Transverse colon (tissue), 4 donors: ENCODE results near the gene KCTD5. TPM values are rescaled to one million over a fixed set of nuclear protein-coding genes. Genes with fewer than 3 reads are reported as not detected.

Experiments used
- DNase-seq: peaks from one replicate; pipeline ENCODE4 v3.0.0-alpha.2; 2019
- H3K27ac ChIP-seq, 4 donors: fragments of 200-600 bp; sonication (generic); 2 replicates each; pipeline ENCODE4 v1.5.1; 2016 to 2018; ENCODE audit warnings: inconsistent platforms in 4 of 4
- H3K27me3 ChIP-seq: fragments of 200-600 bp; sonication (generic); 2 replicates; pipeline ENCODE4 v1.5.1; 2017; ENCODE audit warnings: inconsistent platforms
- H3K36me3 ChIP-seq, 4 donors: fragments of 200-600 bp; sonication (generic); 2 replicates each; pipeline ENCODE4 v1.5.1; 2017 to 2019; ENCODE audit warnings: inconsistent platforms in 4 of 4
- H3K4me1 ChIP-seq, 4 donors: fragments of 200-600 bp; sonication (generic); 2 replicates each; pipeline ENCODE4 v1.5.1; 2017 to 2020; ENCODE audit warnings: inconsistent platforms in 4 of 4
- H3K4me3 ChIP-seq, 4 donors: fragments of 200-600 bp; sonication (generic); 1 replicate in 1 of 4; 2 replicates in 3 of 4; pipeline versions ENCODE4 v1.5.1 to v1.6.1; 2017 to 2019; ENCODE audit warnings: inconsistent platforms in 4 of 4
- H3K9me3 ChIP-seq, 2 donors: fragments of 200-600 bp; sonication (generic); 2 replicates each; pipeline ENCODE4 v1.5.1; 2017 to 2019; ENCODE audit warnings: inconsistent platforms in 2 of 2
- CTCF ChIP-seq, 5 experiments: fragments of 200-600 bp in 3 of 5; fragments of 450-650 bp in 2 of 5; sonication (generic) in 3 of 5; IDR thresholded peaks; 1 replicate in 2 of 5; 2 replicates in 3 of 5; pipeline ENCODE4 v1.5.1; 2016 to 2017; ENCODE audit warnings: antibody characterized with exemption in 5 of 5, inconsistent platforms in 3 of 5, mild to moderate bottlenecking in 2 of 5, moderate library complexity in 1 of 5
- EP300 ChIP-seq: sonication (generic); formaldehyde crosslinking; IDR thresholded peaks from one replicate; pipeline ENCODE4 v1.6.1; 2017; ENCODE audit warnings: antibody characterized with exemption, low read depth
- POLR2A ChIP-seq: fragments of 450-650 bp; IDR thresholded peaks from one replicate; pipeline ENCODE4 v1.6.1; 2016; ENCODE audit warnings: antibody characterized with exemption, mild to moderate bottlenecking, moderate library complexity
- POLR2AphosphoS5 ChIP-seq, 3 donors: sonication (generic); formaldehyde crosslinking; IDR thresholded peaks; one replicate each; pipeline ENCODE4 v1.6.1; 2016; ENCODE audit warnings: antibody characterized with exemption in 3 of 3
- WGBS, 2 donors: methylation state at CpG; one replicate each; pipeline ENCODE4 v1.1.5; 2018; ENCODE audit warnings: low coverage in 1 of 2; 5-methylcytosine and 5-hydroxymethylcytosine counted together
- in situ Hi-C, 4 donors: fragments of 200-750 bp; cut with MboI; loops; one replicate each; pipeline versions ENCODE4 v1.15.0 to v1.15.1; 2017; ENCODE audit warnings: low sequenced_read_pairs in 3 of 4, low pct_ligation_motif_present in 1 of 4, low pct_unique_long_range_greater_than_20kb in 1 of 4
- intact Hi-C: fragments of 100-400 bp; cut with DNase I; formaldehyde crosslinking; loops from one replicate; pipeline ENCODE4 v1.15.1; 2023; ENCODE audit warnings: low total_unique reads
- total RNA-seq, 4 donors: library from RNA; depleted of rRNA; stranded (reverse); fragments of >200 nt; gene quantifications; one replicate each; pipeline ENCODE4 v1.1.0, GENCODE V29; 2016

The KCTD5 gene
- total RNA-seq, 4 donors from 2014 or later: 44.2 to 107 (median 60.3) TPM

GRCh38 chr16:2710021-2710710 is 27.8 kb downstream of the KCTD5 start:
- peaks cover 0 to 21% (median 9%) of the 10 kb centered on the region in 4 donors for H3K36me3 ChIP-seq
- no peak for TF ChIP-seq POLR2AphosphoS5 (IDR thresholded peaks at IDR 0.05)
- no peak for TF ChIP-seq EP300
- no peak for TF ChIP-seq POLR2A
- TF ChIP-seq CTCF (IDR thresholded peaks at IDR 0.05): no peak
- H3K4me1 ChIP-seq: peaks cover 0 to 2% (median 0%) of the 10 kb centered on the region in 4 donors
- H3K9me3 ChIP-seq: no peaks in the 10 kb centered on the region
- 80% methylated on average over 18 of the region's 20 CpGs; no CpG with 5 or more reads in 1 of the 2 donors for WGBS, 2 donors
- in situ Hi-C loops: no loop called here
- intact Hi-C loops: no loop called here
- no peak for DNase-seq
- H3K27ac ChIP-seq: no peak overlapping the region
- H3K27me3 ChIP-seq: peaks cover 8% of the 10 kb centered on the region
- H3K4me3 ChIP-seq: no peak overlapping the region

GRCh38 chr16:2710711-2711231 is 28.4 kb downstream of the KCTD5 start:
- H3K9me3 ChIP-seq: no peaks in the 10 kb centered on the region
- H3K4me1 ChIP-seq: peaks cover 0 to 9% (median 1%) of the 10 kb centered on the region in 4 donors
- H3K36me3 ChIP-seq: peaks cover 0 to 21% (median 9%) of the 10 kb centered on the region in 4 donors
- intact Hi-C loops (no loop called here), in situ Hi-C loops (no loop called here)
- no peak for DNase-seq
- 70% methylated on average over 11 of the region's 11 CpGs; no CpG with 5 or more reads in 1 of the 2 donors for WGBS, 2 donors
- H3K4me3 ChIP-seq: no peak overlapping the region
- TF ChIP-seq POLR2A (peak; percentile 8), EP300 (no peak)
- H3K27ac ChIP-seq: no peak overlapping the region
- peaks cover 11% of the 10 kb centered on the region for H3K27me3 ChIP-seq

- H3K36me3 ChIP-seq: peaks cover 0 to 21% (median 9%) of the 10 kb centered on the region in 4 donors
- no peak overlapping the region for H3K27ac ChIP-seq
- peaks cover 18% of the 10 kb centered on the region for H3K27me3 ChIP-seq
- WGBS, 2 donors: 46% methylated on average over 20 of the region's 22 CpGs; no CpG with 5 or more reads in 1 of the 2 donors
- in situ Hi-C loops (no loop called here), intact Hi-C loops (no loop called here)
- no peaks in the 10 kb centered on the region for H3K9me3 ChIP-seq
- no peak overlapping the region for H3K4me3 ChIP-seq
- H3K4me1 ChIP-seq: peaks cover 0 to 9% (median 1%) of the 10 kb centered on the region in 4 donors
- DNase-seq: no peak
- no peak for TF ChIP-seq CTCF (IDR thresholded peaks at IDR 0.05)
- no peak for TF ChIP-seq EP300
- TF ChIP-seq POLR2AphosphoS5 (IDR thresholded peaks at IDR 0.05): no peak
- no peak for TF ChIP-seq POLR2A
These were observed 29.2 kb downstream of the KCTD5 start for GRCh38 chr16:2711370-2712062.

GRCh38 chr16:2712063-2712441 is 29.7 kb downstream of the KCTD5 start:
- no peaks in the 10 kb centered on the region for H3K9me3 ChIP-seq
- peaks cover 19% of the 10 kb centered on the region for H3K27me3 ChIP-seq
- H3K4me3 ChIP-seq: no peak overlapping the region
- in situ Hi-C loops (no loop called here), intact Hi-C loops (no loop called here)
- WGBS, 2 donors: 57% methylated on average over 11 of the region's 14 CpGs; no CpG with 5 or more reads in 1 of the 2 donors
- peaks cover 0 to 19% (median 9%) of the 10 kb centered on the region in 4 donors for H3K36me3 ChIP-seq
- H3K27ac ChIP-seq: no peak overlapping the region
- DNase-seq: no peak
- TF ChIP-seq POLR2AphosphoS5 (IDR thresholded peaks at IDR 0.05): no peak
- no peak for TF ChIP-seq CTCF (IDR thresholded peaks at IDR 0.05)
- TF ChIP-seq EP300: no peak
- no peak for TF ChIP-seq POLR2A
- H3K4me1 ChIP-seq: peaks cover 0 to 9% (median 1%) of the 10 kb centered on the region in 4 donors
